Posterior vena cava (tissue), 2 donors: ENCODE measurements around the gene CCDC191. TPM values are rescaled to one million over a fixed set of nuclear protein-coding genes. Genes with fewer than 3 reads are reported as not detected.

ENCODE experiments used
- DNase-seq: peaks from one replicate; pipeline ENCODE4 v3.0.0-alpha.2; 2020; ENCODE audit warnings: low spot score
- intact Hi-C, 2 donors: fragments of 100-400 bp; cut with DNase I; formaldehyde crosslinking; loops; one replicate each; pipeline versions ENCODE4 v1.14.1 to v1.14.2; 2022 to 2023
- total RNA-seq, 2 donors: library from RNA; stranded (reverse); fragmentation: NEBNext Ultra II Directional; extraction: Animal tissue kit (Norgen Biotek cat#: 25700); gene quantifications; one replicate each; pipeline ENCODE4 v1.2.1, GENCODE V29; 2021
- donor health status: DM: yes; HTN: yes; CAD: no.
- donor health status: DM: yes; HTN: yes; CAD: no.

The CCDC191 gene
- total RNA-seq, 2 donors from 2014 or later, result 2.7 to 3.5 TPM

DNA sequence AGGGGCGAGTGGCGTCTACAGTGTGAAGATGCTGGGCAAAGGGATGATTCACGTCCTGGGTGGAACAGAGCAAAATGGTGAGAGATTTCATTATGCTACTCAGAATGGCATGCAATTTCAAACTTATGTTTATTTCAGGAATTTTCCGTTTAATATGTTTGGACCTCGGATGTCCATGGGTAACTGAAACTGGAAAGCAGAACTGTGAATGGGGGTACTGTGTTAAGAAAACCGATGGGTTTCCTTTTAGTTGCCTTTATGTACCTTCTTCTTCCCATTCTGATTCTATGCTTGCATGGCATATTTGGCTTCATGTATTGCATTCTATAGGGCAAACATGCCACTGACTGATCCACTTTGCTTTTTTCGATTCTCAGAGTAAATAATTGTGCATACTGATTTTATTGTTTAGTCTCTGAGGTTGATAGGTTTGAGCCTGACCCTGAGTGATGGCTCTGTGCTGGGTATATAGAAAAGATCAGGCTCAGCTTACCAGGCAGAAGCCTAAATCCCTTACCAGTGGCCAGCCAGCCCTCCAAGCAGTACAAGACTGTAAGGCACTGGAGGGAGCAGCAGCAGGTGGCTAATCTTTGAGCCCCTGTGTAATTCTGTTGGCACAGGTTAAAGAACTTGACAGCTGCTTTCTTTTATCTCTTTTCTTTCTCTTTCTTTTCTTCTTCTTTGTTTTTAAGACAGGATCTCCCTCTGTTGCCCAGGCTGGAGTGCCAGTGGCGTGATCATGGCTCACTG lies 4.8 kb upstream of the CCDC191 start:
- no peak for DNase-seq
- intact Hi-C loops, result no loop called here

DNA sequence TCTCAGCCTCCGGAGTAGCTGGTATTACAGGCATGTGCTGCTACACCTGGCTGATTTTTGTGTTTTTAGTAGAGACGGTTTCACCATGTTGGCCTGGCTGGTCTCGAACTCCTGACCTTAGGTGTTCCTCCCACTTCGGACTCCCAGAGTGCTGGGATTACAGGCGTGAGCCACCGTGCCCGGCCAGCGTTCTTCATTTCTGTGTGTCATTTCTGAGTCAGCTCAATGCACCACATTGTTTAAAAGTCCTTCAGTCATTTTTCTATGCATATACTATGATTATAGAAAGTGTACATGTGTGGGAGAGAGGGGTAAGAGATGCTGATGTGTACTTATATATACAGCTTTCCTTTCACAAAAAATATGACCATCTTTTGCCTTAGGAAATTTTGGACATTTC lies 2.3 kb upstream of the CCDC191 start:
- DNase-seq, result no peak
- intact Hi-C loops, result no loop called here

GRCh38 chr3:114057011-114057347 lies 653 bp upstream of the CCDC191 start:
- intact Hi-C loops, result no loop called here
- DNase-seq, result no peak

GRCh38 chr3:114052216-114052615 lies 4.1 kb downstream of the CCDC191 start:
- intact Hi-C loops, result no loop called here

GRCh38 chr3:114043205-114043604 lies 13.1 kb downstream of the CCDC191 start:
- intact Hi-C loops, result no loop called here
- DNase-seq, result no peak

More at GRCh38 chr3:114052216-114052615, 4.1 kb downstream of the CCDC191 start:
- DNase-seq, result no peak

DNA sequence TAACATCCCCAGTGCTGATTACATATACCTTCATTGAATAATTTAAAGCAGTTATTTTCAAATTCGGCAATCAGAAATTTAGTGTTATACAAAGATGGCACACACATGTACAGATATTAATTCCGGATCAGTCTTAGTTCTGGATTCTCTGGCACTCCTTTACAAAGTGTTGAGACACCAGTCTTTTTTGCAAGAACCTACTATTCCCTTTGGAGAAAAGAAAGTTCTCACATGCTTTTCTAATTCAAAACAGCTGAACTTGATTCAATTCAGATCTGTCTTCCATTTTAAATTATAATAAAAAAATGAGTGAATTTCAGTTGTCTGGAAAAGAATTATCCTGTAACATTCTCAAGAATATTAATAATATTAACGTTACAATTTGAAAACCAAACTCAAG lies 20.4 kb downstream of the CCDC191 start:
- intact Hi-C loops, result no loop called here

DNA sequence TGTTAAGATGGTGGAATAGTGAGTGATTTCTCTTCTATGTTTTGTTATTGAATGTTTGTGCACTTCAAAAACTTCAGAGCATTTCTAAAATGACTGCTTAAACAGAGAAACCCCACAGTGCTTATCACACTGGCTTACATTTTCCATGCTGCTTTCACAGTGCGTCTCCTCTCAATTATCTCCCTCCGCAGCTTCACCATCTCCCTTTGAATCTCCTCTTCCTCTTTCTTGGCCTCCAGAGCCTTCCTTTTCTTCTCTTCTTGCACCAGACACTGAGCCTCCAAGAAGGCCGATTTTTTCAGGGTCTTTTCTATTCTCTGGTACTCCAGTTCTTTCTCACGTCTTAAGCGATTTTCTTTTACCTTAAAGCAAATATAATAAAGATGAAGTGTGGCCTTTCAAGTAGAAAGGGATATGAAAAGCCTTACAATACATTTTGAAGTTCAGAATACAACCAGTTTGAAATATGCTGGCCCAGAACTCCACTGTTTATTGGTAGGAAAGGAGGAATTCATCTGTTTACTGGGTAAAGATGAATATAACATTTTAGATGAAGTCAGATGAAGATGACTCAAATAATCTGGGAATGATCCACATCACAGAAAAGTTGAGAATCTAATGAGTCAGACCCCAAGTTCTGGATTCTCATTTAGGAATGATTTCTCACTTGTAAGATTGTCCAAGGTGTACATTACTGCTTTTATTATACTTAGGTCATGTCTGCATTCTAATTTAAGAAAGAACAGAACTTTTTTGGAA lies 21.4 kb downstream of the CCDC191 start:
- intact Hi-C loops, result no loop called here
- DNase-seq, result no peak

More for the DNA sequence above, 20.4 kb downstream of the CCDC191 start:
- no peak for DNase-seq

DNA sequence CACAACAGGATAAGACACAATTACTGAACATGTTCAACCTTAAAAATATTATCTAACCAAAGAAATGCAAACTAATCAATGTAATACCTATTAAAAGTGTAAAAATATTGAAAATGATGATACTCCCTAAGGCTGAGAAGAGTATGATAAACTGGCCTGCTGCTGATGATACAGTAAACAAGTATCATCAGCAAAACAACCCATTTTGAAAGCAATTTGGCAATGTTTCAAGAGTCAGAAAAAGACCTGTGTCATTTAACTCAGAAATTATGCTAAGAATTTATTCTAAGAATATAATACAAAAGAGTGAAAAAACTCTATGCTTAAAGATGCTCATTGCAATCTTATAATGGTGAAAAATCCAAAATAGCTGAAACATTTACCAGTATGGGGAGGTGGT lies 22.1 kb downstream of the CCDC191 start:
- no peak for DNase-seq
- intact Hi-C loops, result no loop called here

DNA sequence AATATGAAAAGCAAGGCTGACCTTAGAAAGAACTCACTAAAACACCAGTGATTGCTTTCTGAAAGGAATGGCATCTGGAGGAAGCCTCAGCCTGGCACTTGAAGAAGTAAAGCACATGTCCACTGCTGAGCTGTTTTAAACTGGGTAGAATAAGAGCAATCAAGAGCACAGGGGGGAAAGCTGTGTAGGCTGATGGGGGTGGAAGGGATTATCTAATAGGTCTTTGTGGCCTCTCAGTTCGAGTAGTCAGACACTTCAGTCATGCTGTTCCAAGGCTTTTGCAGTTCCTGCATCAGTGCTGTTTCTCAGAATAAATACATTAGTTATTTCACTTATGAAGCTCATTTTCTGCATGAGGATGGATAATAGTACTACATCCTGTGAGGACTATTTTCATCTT lies 22.6 kb downstream of the CCDC191 start:
- DNase-seq, result no peak
- intact Hi-C loops, result no loop called here

DNA sequence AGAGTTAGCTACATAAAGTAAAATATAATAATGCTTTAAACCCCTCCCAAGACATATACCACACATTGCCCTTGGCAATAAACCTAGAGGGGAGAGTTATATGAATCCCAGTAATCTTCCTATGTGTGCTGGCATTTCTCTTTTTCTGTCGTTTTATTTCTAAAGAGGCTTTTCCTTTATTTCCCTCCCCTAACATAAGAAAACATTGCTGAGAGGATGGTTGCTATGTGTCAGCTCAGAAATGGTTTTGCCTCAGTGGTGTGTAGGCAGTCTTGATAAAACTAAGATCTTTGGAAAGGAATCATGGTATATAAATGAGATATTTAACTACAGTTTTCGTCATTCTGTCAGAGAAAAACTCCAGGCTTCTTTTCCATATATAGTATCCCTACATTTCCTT lies 30.0 kb downstream of the CCDC191 start:
- intact Hi-C loops, result no loop called here
- no peak for DNase-seq

GRCh38 chr3:114025451-114025850 lies 30.9 kb downstream of the CCDC191 start:
- intact Hi-C loops, result no loop called here
- DNase-seq, result no peak

DNA sequence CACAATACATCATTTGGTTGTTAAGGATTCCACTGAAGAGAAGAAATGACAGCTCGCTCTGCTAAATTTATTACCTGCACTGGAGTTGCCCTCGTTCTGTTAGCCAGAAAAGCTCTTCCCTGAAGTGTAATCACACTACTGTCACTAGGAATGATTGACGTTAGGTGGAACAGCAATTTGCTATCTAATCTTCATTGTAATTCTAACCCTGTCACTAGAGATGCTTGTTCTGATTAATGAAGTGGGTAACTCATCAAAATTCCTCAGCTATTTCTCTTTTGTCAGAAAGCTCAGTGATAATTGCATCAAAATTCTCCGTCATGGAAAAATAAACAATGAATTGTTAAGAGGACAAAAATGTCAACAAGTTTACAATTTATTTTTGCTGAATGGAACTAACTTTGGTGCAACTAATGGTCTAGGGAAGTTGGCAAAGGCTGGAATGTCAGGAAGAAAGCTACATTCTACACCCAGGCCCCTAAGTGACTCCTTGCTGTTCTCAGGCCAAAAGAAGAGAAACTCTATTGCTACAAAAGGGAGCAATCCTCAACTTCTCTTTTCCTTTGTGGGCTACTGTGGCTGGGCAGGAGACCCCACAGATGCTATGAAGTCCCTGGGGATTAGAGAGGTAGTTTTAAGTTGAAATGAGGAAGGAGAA lies 34.1 kb downstream of the CCDC191 start:
- no peak for DNase-seq
- intact Hi-C loops, result no loop called here

GRCh38 chr3:114020907-114021306 lies 35.4 kb downstream of the CCDC191 start:
- intact Hi-C loops, result no loop called here

DNA sequence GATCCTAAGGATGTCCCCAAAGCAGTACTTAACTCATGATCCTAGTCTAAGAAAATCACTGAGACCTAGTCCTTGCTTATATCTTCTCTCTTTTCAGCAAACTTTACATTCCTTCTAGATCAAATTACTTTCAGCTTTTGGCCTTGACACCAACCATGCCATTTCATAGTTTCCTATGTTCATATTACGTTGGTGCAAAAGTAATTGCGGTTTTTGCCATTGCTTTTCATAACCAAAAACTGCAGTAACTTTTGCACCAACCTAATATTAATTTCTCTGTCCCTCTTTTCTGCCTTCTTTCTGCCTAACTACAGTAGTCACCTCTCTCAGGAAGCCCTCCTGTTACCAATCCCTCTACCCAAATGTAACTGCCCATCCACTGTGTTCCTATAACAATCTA lies 36.8 kb downstream of the CCDC191 start:
- no peak for DNase-seq
- intact Hi-C loops, result no loop called here

More at GRCh38 chr3:114020907-114021306, 35.4 kb downstream of the CCDC191 start:
- DNase-seq, result no peak

- intact Hi-C loops, result no loop called here
- DNase-seq, result no peak
Observed at GRCh38 chr3:114014211-114014610, 42.1 kb downstream of the CCDC191 start.

DNA sequence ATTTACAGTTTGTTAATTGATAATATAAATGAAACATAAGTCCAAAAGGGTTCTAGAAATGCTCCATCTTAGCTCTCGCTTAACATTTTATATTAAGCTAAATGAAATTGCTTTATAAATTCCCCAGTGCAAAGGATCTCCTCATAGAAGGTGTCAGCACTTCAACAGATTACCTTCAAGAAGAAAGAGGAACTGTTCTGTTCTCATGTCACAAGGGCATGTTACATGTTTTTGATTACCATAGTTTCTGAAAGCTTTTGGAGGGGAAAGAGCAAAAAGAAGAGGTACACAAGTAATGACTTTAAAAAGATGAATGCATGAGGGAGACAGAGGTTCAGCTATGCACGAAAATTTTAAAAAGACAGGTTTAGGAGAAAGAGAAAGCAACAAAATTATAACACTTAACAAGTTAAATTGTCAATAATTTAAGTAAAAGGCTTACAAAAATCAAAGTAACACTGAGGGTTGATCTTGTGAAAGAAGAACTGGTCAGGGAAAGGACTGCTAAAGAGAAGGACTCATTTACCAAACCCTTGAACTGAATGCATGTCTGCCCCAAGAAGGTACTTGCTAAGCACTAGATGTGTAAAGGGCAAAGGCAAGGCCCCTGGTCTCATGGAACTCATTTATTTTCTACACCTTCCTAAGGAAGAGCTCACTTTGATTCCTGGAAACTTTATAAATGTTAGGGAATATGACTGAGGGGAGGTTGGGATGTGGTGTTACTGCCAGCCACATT lies 45.1 kb downstream of the CCDC191 start:
- intact Hi-C loops, result no loop called here

GRCh38 chr3:114005481-114005880 lies 50.8 kb downstream of the CCDC191 start:
- intact Hi-C loops, result no loop called here
- no peak for DNase-seq

More for the DNA sequence above, 45.1 kb downstream of the CCDC191 start:
- no peak for DNase-seq

- intact Hi-C loops, result no loop called here
- DNase-seq, result no peak
Observed at GRCh38 chr3:113985541-113985940, 70.8 kb downstream of the CCDC191 start.

DNA sequence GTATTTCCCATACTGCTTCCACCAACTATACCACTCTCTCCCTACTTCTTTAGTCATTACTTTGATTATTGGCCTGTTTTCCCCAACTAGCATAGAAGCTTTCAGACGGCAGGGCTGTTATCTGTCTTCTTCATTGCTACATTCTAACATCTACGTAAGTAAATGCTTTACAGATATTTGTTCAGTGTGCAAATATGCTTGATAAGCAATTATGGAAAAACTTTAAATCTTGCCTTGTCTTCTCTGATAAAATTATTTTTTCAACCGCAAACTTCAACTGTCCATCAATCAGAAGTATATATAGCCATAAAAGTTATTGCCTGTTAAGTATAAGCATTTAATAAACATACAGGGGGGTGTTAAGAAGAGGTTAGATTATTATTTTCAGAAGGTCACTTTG lies 72.8 kb downstream of the CCDC191 start:
- intact Hi-C loops, result no loop called here
- no peak for DNase-seq

DNA sequence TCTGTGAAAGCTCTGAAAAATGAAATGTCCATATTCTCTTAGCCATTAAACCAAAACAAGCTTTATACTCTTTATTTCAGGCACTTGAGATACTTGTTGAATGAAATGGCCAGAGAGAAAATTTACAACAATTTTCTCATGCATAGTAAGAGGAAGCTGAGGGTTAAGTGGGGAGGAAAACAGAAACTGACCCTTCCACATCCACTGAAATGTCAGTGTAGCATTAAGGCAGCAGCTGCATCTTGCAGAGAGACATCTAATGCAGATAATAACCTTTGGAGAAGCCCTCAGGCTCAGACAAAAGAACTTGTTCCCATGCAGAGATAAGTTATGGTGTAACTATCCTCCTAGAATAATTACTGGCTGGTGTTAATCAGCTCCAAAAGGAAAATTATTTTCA lies 74.5 kb downstream of the CCDC191 start:
- intact Hi-C loops, result no loop called here
- DNase-seq, result no peak
